SK-N-SH (cell line): ENCODE measurements around the gene CACNA1H. TPM values are rescaled to one million over a fixed set of nuclear protein-coding genes. Genes with fewer than 3 reads are reported as not detected.

Experiments used
- CTCF ChIA-PET: fragments of 300-600, 350-600 bp; formaldehyde crosslinking; extraction: SDS; loops from one replicate; lab custom pipeline; 2021; lab: Yijun Ruan, JAX
- POLR2A ChIA-PET: fragments of 350-600 bp; sonication (Branson Sonifier 250); formaldehyde crosslinking; extraction: SDS; loops from one replicate; lab custom pipeline; 2020; ENCODE audit warnings: antibody characterized with exemption, inconsistent platforms; lab: Yijun Ruan, JAX
- DNase-seq: peaks from one replicate; pipeline ENCODE4 v3.0.0; 2012
- H2AFZ ChIP-seq: fragments of 200-600 bp; sonication (generic); 2 replicates; pipeline ENCODE4 v1.8.1; 2016; ENCODE audit warnings: antibody characterized with exemption, mild to moderate bottlenecking, low read depth
- H3F3A ChIP-seq: fragments of 200-600 bp; sonication (generic); replicated peaks from 2 replicates; pipeline ENCODE3; 2016; ENCODE audit warnings: antibody characterized with exemption, mild to moderate bottlenecking; ENCODE audit not compliant: insufficient read depth
- H3K27ac ChIP-seq, 2 experiments: fragments of 200-500 bp in 1 of 2; fragments of 200-600 bp in 1 of 2; sonication (Bioruptor generic) in 1 of 2; sonication (generic), shearing (Covaris generic) in 1 of 2; 2 replicates each; pipeline versions ENCODE4 v1.5.1 to v1.6.1; 2014 to 2016; ENCODE audit warnings: low read depth in 2 of 2, inconsistent platforms in 1 of 2, low read length in 1 of 2, mild to moderate bottlenecking in 1 of 2, mixed read lengths in 1 of 2
- H3K27me3 ChIP-seq: fragments of 200-600 bp; sonication (generic), shearing (Covaris generic); 2 replicates; pipeline ENCODE4 v1.6.1; 2016; ENCODE audit warnings: mixed run types; ENCODE audit not compliant: insufficient read depth
- H3K36me3 ChIP-seq, 2 experiments: fragments of 200-500 bp in 1 of 2; fragments of 200-600 bp in 1 of 2; sonication (Bioruptor generic) in 1 of 2; sonication (generic) in 1 of 2; replicated peaks in 1 of 2; 2 replicates each; pipeline versions ENCODE3 to v1.5.1; 2014 to 2016; ENCODE audit warnings: low read length in 1 of 2, mild to moderate bottlenecking in 1 of 2; ENCODE audit not compliant: insufficient read depth in 2 of 2, control insufficient read depth in 1 of 2
- H3K4me1 ChIP-seq, 2 experiments: fragments of 200-500 bp in 1 of 2; fragments of 200-600 bp in 1 of 2; sonication (Bioruptor generic) in 1 of 2; sonication (generic), shearing (Covaris generic) in 1 of 2; 2 replicates each; pipeline versions ENCODE4 v1.5.1 to v1.6.1; 2014 to 2016; ENCODE audit warnings: low read depth in 1 of 2, low read length in 1 of 2, mixed run types in 1 of 2; ENCODE audit not compliant: insufficient read depth in 2 of 2, control insufficient read depth in 1 of 2
- H3K4me2 ChIP-seq: fragments of 200-600 bp; sonication (generic), shearing (Covaris generic); 2 replicates; pipeline ENCODE4 v1.6.1; 2017; ENCODE audit warnings: mixed run types
- H3K4me3 ChIP-seq, 2 experiments: fragments of 200-500 bp in 1 of 2; fragments of 200-600 bp in 1 of 2; sonication (Bioruptor generic) in 1 of 2; sonication (generic), shearing (Covaris generic) in 1 of 2; 2 replicates each; pipeline versions ENCODE4 v1.5.1 to v1.8.1; 2014 to 2016; ENCODE audit warnings: low read depth in 2 of 2, inconsistent platforms in 1 of 2, low read length in 1 of 2, mild to moderate bottlenecking in 1 of 2, mixed read lengths in 1 of 2, moderate library complexity in 1 of 2
- H3K79me2 ChIP-seq: fragments of 200-600 bp; sonication (generic); 2 replicates; pipeline ENCODE4 v1.8.1; 2017; ENCODE audit warnings: mild to moderate bottlenecking; ENCODE audit not compliant: insufficient read depth
- H3K9ac ChIP-seq: fragments of 200-600 bp; sonication (generic); 2 replicates; pipeline ENCODE4 v1.6.1; 2017; ENCODE audit warnings: mixed run types
- H3K9me2 ChIP-seq: fragments of 200-600 bp; sonication (generic); 2 replicates; pipeline ENCODE4 v1.6.1; 2017; ENCODE audit warnings: mixed run types
- H3K9me3 ChIP-seq: fragments of 200-600 bp; sonication (generic); 2 replicates; pipeline ENCODE4 v1.6.1; 2017; ENCODE audit warnings: mixed run types, mild to moderate bottlenecking, moderate library complexity
- H4K20me1 ChIP-seq: fragments of 200-600 bp; sonication (generic); 2 replicates; pipeline ENCODE4 v1.6.1; 2017; ENCODE audit warnings: mild to moderate bottlenecking, mixed run types; ENCODE audit not compliant: insufficient read depth
- CTCF ChIP-seq: fragments of 200-600 bp; sonication (generic); IDR thresholded peaks from 2 replicates; pipeline ENCODE4 v1.6.1; 2017; ENCODE audit warnings: antibody characterized with exemption, mild to moderate bottlenecking, moderate library complexity
- EZH2phosphoT487 ChIP-seq: fragments of 200-600 bp; sonication (generic); IDR thresholded peaks from 2 replicates; pipeline ENCODE4 v1.6.1; 2017; ENCODE audit warnings: low read depth, mixed run types, mild to moderate bottlenecking, antibody characterized with exemption, moderate library complexity, borderline replicate concordance
- FOSL2 ChIP-seq: IDR thresholded peaks from 2 replicates; pipeline ENCODE4 v1.4.0; 2012; ENCODE audit warnings: low read depth, mild to moderate bottlenecking, moderate library complexity, borderline replicate concordance
- IRF3 ChIP-seq: fragments of 150-350 bp; IDR thresholded peaks from 2 replicates; pipeline ENCODE4 v1.6.1; 2016; ENCODE audit warnings: mild to moderate bottlenecking, low read depth, low read length
- JUND ChIP-seq: IDR thresholded peaks from 2 replicates; pipeline ENCODE4 v1.4.0; 2012
- MAX ChIP-seq: IDR thresholded peaks from 2 replicates; pipeline ENCODE4 v1.4.0; 2012; ENCODE audit warnings: low read depth
- MEF2A ChIP-seq: IDR thresholded peaks from 2 replicates; pipeline ENCODE4 v1.4.0; 2012; ENCODE audit warnings: low read depth, borderline replicate concordance
- MXI1 ChIP-seq: IDR thresholded peaks from 2 replicates; pipeline ENCODE4 v1.6.1; 2012; ENCODE audit warnings: mild to moderate bottlenecking, low read depth, low read length, improper control_type of control experiment
- NFIC ChIP-seq: IDR thresholded peaks from 2 replicates; pipeline ENCODE4 v1.4.0; 2012; ENCODE audit warnings: borderline replicate concordance
- NRF1 ChIP-seq: IDR thresholded peaks from 2 replicates; pipeline ENCODE4 v1.6.1; 2012; ENCODE audit warnings: low read depth, mild to moderate bottlenecking, low read length
- POLR2AphosphoS5 ChIP-seq: IDR thresholded peaks from 2 replicates; pipeline ENCODE4 v1.6.1; 2012; ENCODE audit warnings: low read depth, low read length
- RAD21 ChIP-seq: IDR thresholded peaks from 2 replicates; pipeline ENCODE4 v1.6.1; 2012; ENCODE audit warnings: mild to moderate bottlenecking, low read length
- RCOR1 ChIP-seq: fragments of 150-350 bp; IDR thresholded peaks from 2 replicates; pipeline ENCODE4 v1.6.1; 2017; ENCODE audit warnings: antibody characterized with exemption, low read length
- RXRA ChIP-seq: IDR thresholded peaks from 2 replicates; pipeline ENCODE4 v1.4.0; 2012; ENCODE audit warnings: low read depth, mild to moderate bottlenecking, borderline replicate concordance
- SIN3A ChIP-seq: IDR thresholded peaks from 2 replicates; pipeline ENCODE4 v1.6.1; 2012; ENCODE audit warnings: low read depth, mild to moderate bottlenecking, low read length, moderate library complexity, borderline replicate concordance
- TAF1 ChIP-seq: IDR thresholded peaks from 2 replicates; pipeline ENCODE4 v1.6.1; 2012; ENCODE audit warnings: low read depth, mild to moderate bottlenecking, low read length, moderate library complexity, borderline replicate concordance
- USF2 ChIP-seq: fragments of 150-350 bp; IDR thresholded peaks from 2 replicates; pipeline ENCODE4 v1.6.1; 2017; ENCODE audit warnings: antibody characterized with exemption, low read length, low read depth, borderline replicate concordance
- YY1 ChIP-seq: IDR thresholded peaks from 2 replicates; pipeline ENCODE4 v1.4.0; 2012; ENCODE audit warnings: low read depth, mild to moderate bottlenecking
- WGBS: methylation state at CpG from one replicate; pipeline ENCODE4 v1.1.6; 2017; ENCODE audit warnings: low lambda C conversion rate; 5-methylcytosine and 5-hydroxymethylcytosine counted together
- polyA plus RNA-seq, 3 experiments: library from polyadenylated mRNA; depleted of rRNA; stranded (reverse); fragments of >200 nt; gene quantifications; 2 replicates each; pipeline ENCODE4 v1.2.3, GENCODE V29; 2012
- TF ChIP-seq, protein P1 (sequence below): IDR thresholded peaks from 2 replicates; pipeline ENCODE4 v1.4.0; 2012; ENCODE audit warnings: low read depth, borderline replicate concordance

Gene CACNA1H
- polyA plus RNA-seq, 1 of the 3 experiments (the other 2 are of a cell fraction), result not detected

DNA sequence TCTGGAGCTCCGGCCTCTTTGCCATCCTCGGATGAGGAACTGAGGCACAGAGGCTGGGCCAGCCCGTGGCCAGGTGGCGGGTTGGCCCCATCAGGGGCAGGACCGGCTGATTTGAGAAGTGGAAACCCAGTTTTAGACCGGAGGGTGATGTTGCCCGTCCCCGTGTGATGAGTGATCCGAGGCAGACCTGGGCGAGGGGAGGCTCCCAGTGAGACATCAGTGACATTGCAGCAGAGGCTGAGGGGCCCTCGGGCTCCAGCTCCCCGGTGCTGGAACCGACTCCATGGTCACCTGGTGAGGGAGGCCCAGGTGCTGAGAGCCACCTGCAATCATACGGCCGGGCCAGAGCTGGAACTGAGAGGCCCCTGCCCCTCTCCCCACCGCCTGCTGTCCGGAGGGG, 26.9 kb upstream of the CACNA1H start:
- Histone ChIP-seq H3K27me3 (peaks cover 41% of the 10 kb centered on the region), H3K36me3 (no peaks in the 10 kb centered on the region), H4K20me1 (no peaks in the 10 kb centered on the region), H3K4me1 (no peaks in the 10 kb centered on the region), H3K27ac (no peak overlapping the region), H3K9ac (no peak overlapping the region), H3K79me2 (no peaks in the 10 kb centered on the region), H3K4me3 (no peak overlapping the region), H3K4me2 (no peak overlapping the region), H3K9me2 (no peaks in the 10 kb centered on the region), H3F3A (no peaks in the 10 kb centered on the region), H2AFZ (no peak overlapping the region), H3K9me3 (no peaks in the 10 kb centered on the region)
- TF ChIP-seq FOSL2, result no peak
- no peak for TF ChIP-seq USF2
- no peak for TF ChIP-seq IRF3
- no peak for TF ChIP-seq CTCF
- TF ChIP-seq RXRA, result no peak
- TF ChIP-seq TAF1, result no peak
- no peak for TF ChIP-seq SIN3A
- TF ChIP-seq RCOR1, result no peak
- TF ChIP-seq RAD21, result no peak
- no peak for TF ChIP-seq JUND
- no peak for TF ChIP-seq MAX
- no peak for TF ChIP-seq YY1
- no peak for TF ChIP-seq NFIC
- TF ChIP-seq, protein P1, sequence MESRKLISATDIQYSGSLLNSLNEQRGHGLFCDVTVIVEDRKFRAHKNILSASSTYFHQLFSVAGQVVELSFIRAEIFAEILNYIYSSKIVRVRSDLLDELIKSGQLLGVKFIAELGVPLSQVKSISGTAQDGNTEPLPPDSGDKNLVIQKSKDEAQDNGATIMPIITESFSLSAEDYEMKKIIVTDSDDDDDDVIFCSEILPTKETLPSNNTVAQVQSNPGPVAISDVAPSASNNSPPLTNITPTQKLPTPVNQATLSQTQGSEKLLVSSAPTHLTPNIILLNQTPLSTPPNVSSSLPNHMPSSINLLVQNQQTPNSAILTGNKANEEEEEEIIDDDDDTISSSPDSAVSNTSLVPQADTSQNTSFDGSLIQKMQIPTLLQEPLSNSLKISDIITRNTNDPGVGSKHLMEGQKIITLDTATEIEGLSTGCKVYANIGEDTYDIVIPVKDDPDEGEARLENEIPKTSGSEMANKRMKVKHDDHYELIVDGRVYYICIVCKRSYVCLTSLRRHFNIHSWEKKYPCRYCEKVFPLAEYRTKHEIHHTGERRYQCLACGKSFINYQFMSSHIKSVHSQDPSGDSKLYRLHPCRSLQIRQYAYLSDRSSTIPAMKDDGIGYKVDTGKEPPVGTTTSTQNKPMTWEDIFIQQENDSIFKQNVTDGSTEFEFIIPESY, result no peak
- TF ChIP-seq MEF2A, result no peak
- no peak for TF ChIP-seq EZH2phosphoT487
- no peak for TF ChIP-seq MXI1
- TF ChIP-seq NRF1, result no peak
- no peak for TF ChIP-seq POLR2AphosphoS5
- no CpG with 5 or more reads among the region's 17 CpGs for WGBS
- CTCF ChIA-PET, result interaction anchor here (0.8 to 1.5 kb wide), 5 partner anchors 9 to 69 kb away, joined by 3 to 6 read pairs (median 3); no protein-coding TSS in a partner anchor
- POLR2A ChIA-PET, result no interaction called here
- no peak for DNase-seq
